Hippocampal formation (tissue), 2 donors: ENCODE measurements around the gene RUNX1.

Source experiments
- DNase-seq, 2 donors: peaks; one replicate each; lab custom pipeline; 2025; lab: John Stamatoyannopoulos, UW

Gene RUNX1

GRCh38 chr21:34880401-34880800 lies 168.7 kb downstream of the RUNX1 start:
- no peak for DNase-seq

- DNase-seq: no peak
Measured at GRCh38 chr21:34878940-34879339, 170.2 kb downstream of the RUNX1 start.

GRCh38 chr21:34878501-34878900 lies 170.6 kb downstream of the RUNX1 start:
- DNase-seq: no peak

GRCh38 chr21:34877485-34878128 lies 171.5 kb downstream of the RUNX1 start:
- DNase-seq: no peak

GRCh38 chr21:34875830-34876229 lies 173.3 kb downstream of the RUNX1 start:
- DNase-seq: no peak

GRCh38 chr21:34874684-34875513 lies 174.2 kb downstream of the RUNX1 start:
- no peak for DNase-seq

- DNase-seq: no peak
Measured at GRCh38 chr21:34871026-34871908, 177.8 kb downstream of the RUNX1 start.

GRCh38 chr21:34870246-34870645 lies 178.9 kb downstream of the RUNX1 start:
- no peak for DNase-seq

GRCh38 chr21:34869545-34869944 lies 179.6 kb downstream of the RUNX1 start:
- DNase-seq: no peak

GRCh38 chr21:34867785-34868184 lies 181.3 kb downstream of the RUNX1 start:
- no peak for DNase-seq

GRCh38 chr21:34865400-34866241 lies 183.5 kb downstream of the RUNX1 start:
- no peak for DNase-seq

- no peak for DNase-seq
Measured at GRCh38 chr21:34864370-34865149, 184.5 kb downstream of the RUNX1 start.

GRCh38 chr21:34862951-34863350 lies 186.2 kb downstream of the RUNX1 start:
- DNase-seq: no peak

- no peak for DNase-seq
Measured at GRCh38 chr21:34861258-34861657, 187.8 kb downstream of the RUNX1 start.

GRCh38 chr21:34859976-34860653 lies 189.0 kb downstream of the RUNX1 start:
- DNase-seq: no peak

GRCh38 chr21:34858559-34858958 lies 190.5 kb downstream of the RUNX1 start:
- no peak for DNase-seq

- DNase-seq: no peak
Measured at GRCh38 chr21:34857874-34858273, 191.2 kb downstream of the RUNX1 start.

GRCh38 chr21:34857122-34857713 lies 191.9 kb downstream of the RUNX1 start:
- DNase-seq: no peak

- no peak for DNase-seq
Measured at GRCh38 chr21:34852448-34852847, 196.7 kb downstream of the RUNX1 start.
